ENCODE results near the gene SLC39A7. TPM values are rescaled to one million over a fixed set of nuclear protein-coding genes. Genes with fewer than 3 reads are reported as not detected.
"Not testable (repeated sequence)": the region's sequence is repeated elsewhere in the genome, so short reads cannot be mapped to it uniquely, and the experiment has no call there.

The SLC39A7 gene
- total RNA-seq, 2 experiments from 2014 or later, result 33.0 to 41.8 TPM

GRCh38 chr6:33216117-33216649 is 15.5 kb downstream of the SLC39A7 start:
- ChIA-PET CTCF (no interaction called here), POLR2A (no interaction called here)
- Mint-ChIP-seq H3K27ac (no peak overlapping the region), H3K4me3 (no peak overlapping the region), H3K9me3 (ENCODE audit: low read depth) (no peaks in the 10 kb centered on the region), H3K27me3 (peaks cover 35% of the 10 kb centered on the region), H3K4me1 (peaks cover 18% of the 10 kb centered on the region), H3K36me3 (ENCODE audit: low read depth) (peaks cover 5% of the 10 kb centered on the region)
- ATAC-seq (no peak), DNase-seq (no peak)
- intact Hi-C loops (cut with DNase I, micrococcal nuclease), result no loop called here

DNA sequence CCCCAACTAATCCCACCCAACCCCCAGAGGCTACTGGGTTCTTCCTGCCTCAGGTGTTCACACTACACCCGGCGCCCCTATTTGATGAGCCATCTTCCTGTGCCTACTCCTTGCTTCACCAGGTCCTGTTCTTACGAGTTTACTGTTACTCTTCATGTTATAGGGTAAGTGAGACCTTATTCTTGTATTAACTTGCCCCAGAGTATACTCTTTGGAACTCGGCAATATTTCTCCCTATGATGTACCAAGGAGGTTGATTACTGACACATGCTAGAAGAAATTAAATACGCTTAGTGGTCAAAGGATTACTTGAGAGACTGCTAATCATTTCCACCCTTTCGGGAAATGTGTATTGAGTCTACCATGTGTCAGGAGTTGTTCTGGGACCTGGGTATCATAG is 16.6 kb downstream of the SLC39A7 start:
- ChIA-PET CTCF (no interaction called here), POLR2A (no interaction called here)
- intact Hi-C loops (cut with DNase I, micrococcal nuclease), result no loop called here
- Mint-ChIP-seq H3K27ac (no peak overlapping the region), H3K27me3 (peaks cover 39% of the 10 kb centered on the region), H3K4me1 (peaks cover 18% of the 10 kb centered on the region), H3K36me3 (ENCODE audit: low read depth) (peaks cover 2% of the 10 kb centered on the region), H3K4me3 (no peak overlapping the region), H3K9me3 (ENCODE audit: low read depth) (no peaks in the 10 kb centered on the region)
- ATAC-seq, result no peak
- DNase-seq, result no peak

DNA sequence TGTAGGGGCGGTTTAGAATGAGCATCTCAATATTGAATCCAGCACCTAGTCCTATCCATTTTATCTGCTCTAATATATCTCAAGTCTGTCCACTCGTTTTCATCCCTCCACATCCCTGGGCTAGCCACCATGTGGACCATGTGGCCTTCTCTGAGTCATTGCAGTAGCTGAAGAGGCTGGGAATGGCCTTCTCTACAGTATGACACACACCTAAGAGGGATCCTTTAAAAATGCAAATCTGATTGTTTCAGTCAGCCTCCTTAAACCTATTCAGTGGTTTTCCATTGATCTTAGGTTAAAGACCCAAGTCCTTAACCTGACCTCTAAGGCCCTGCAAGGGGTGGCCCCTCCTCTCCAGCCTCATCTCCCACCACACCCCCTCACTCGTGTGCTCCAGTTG is 17.0 kb downstream of the SLC39A7 start:
- Mint-ChIP-seq H3K4me3 (no peak overlapping the region), H3K36me3 (ENCODE audit: low read depth) (no peaks in the 10 kb centered on the region), H3K27me3 (peaks cover 41% of the 10 kb centered on the region), H3K9me3 (ENCODE audit: low read depth) (no peaks in the 10 kb centered on the region), H3K4me1 (peaks cover 16% of the 10 kb centered on the region), H3K27ac (no peak overlapping the region)
- intact Hi-C loops (cut with DNase I, micrococcal nuclease), result no loop called here
- ChIA-PET POLR2A (no interaction called here), CTCF (no interaction called here)
- no peak for ATAC-seq
- DNase-seq, result no peak

DNA sequence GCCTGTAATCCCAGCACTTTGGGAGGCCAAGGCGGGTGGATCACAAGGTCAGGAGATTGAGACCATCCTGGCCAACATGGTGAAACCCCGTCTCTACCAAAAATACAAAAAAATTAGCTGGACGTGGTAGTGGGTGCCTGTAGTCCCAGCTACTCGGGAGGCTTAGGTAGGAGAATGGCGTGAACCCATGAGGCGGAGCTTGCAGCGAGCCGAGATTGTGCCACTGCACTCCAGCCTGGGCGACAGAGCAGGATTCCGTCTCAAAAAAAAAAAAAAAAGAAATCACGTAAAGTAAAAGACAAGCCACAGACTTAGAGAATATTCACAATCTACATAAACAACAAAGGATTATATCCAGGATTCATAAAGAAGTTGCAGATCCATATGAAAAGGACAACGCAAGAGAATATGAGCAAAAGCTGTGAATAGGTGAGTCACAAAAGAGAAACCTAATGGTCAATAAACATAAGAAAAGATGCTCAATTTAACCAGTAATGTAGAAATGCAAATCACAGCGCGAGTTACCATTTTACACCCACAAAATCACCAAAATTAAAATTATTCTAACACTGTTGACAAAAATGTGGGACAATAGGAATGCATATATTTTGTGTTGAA is 25.9 kb downstream of the SLC39A7 start:
- DNase-seq; intact Hi-C loops (cut with DNase I, micrococcal nuclease); H3K36me3 Mint-ChIP-seq (ENCODE audit: low read depth); H3K4me1 Mint-ChIP-seq; H3K27ac Mint-ChIP-seq; H3K9me3 Mint-ChIP-seq (ENCODE audit: low read depth); H3K4me3 Mint-ChIP-seq; ATAC-seq: not testable (repeated sequence)
- CTCF ChIA-PET, result interaction anchor here (0.6 to 1.0 kb wide), 4 partner anchors 8 to 66 kb away, joined by 3 to 4 read pairs (median 4); no protein-coding TSS in a partner anchor
- POLR2A ChIA-PET, result interaction anchor here (0.6 kb wide), 1 partner anchor 10 kb away, joined by 4 read pairs; no protein-coding TSS in a partner anchor
- H3K27me3 Mint-ChIP-seq, result peaks cover 22% of the 10 kb centered on the region

GRCh38 chr6:33235221-33235634 is 34.6 kb downstream of the SLC39A7 start:
- ATAC-seq (no peak), DNase-seq (no peak)
- Mint-ChIP-seq H3K36me3 (ENCODE audit: low read depth) (no peaks in the 10 kb centered on the region), H3K27ac (no peak overlapping the region), H3K9me3 (ENCODE audit: low read depth) (no peaks in the 10 kb centered on the region), H3K4me3 (no peak overlapping the region), H3K4me1 (no peaks in the 10 kb centered on the region), H3K27me3 (peaks cover 26% of the 10 kb centered on the region)
- POLR2A ChIA-PET, result no interaction called here
- CTCF ChIA-PET, result interaction anchor here (0.7 kb wide), 1 partner anchor 70 kb away, joined by 3 read pairs; no protein-coding TSS in a partner anchor
- intact Hi-C loops (cut with DNase I, micrococcal nuclease), result no loop called here

DNA sequence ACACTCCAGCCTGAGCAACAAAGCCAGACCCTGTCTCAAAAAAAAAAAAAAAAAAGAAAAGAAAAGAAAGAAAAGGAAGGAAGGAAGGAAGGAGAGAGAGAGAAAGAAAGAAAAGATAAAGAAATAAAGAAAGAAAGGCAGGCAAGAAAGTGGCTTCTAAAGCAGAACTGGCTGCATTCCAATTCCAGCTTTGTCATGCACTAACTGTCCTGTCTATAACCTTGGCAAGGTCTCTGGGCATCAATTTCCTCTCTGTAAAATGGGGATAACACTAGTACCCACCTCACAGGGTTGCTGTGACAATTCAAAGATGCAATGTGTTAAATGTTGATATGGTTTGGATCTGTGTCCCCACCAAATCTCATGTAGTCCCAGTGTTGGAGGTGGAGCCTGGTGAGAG is 35.7 kb downstream of the SLC39A7 start:
- peaks cover 26% of the 10 kb centered on the region for H3K27me3 Mint-ChIP-seq
- no peak for ATAC-seq
- POLR2A ChIA-PET, result interaction anchor here (0.6 kb wide), 1 partner anchor 10 kb away, joined by 4 read pairs; no protein-coding TSS in a partner anchor

DNA sequence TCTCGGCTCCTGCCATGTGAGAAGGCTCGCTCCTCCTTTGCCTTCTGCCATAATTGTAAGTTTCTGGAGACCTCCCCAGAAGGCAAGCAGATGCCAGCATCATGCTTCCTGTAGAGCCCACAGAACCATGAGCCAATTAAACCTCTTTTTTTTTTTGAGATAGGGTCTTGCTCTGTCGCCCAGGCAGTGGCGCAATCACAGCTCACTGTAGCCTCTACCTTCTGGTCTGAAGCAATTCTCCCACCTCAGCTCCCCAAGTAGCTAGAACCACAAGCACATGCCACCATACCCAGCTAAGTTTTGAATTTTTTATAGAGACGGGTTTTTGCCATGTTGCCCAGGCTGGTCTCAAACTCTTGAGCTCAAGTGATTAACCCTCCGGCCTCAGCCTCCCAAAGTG is 36.2 kb downstream of the SLC39A7 start:
- DNase-seq (no peak), ATAC-seq (no peak)
- intact Hi-C loops (cut with DNase I, micrococcal nuclease), result no loop called here
- CTCF ChIA-PET, result interaction anchor here (0.8 kb wide), 1 partner anchor 11 kb away, joined by 3 read pairs; no protein-coding TSS in a partner anchor
- no peak overlapping the region for H3K27ac Mint-ChIP-seq
- H3K27me3 Mint-ChIP-seq, result peaks cover 23% of the 10 kb centered on the region
- H3K36me3 Mint-ChIP-seq (ENCODE audit: low read depth), result no peaks in the 10 kb centered on the region
- no peaks in the 10 kb centered on the region for H3K9me3 Mint-ChIP-seq (ENCODE audit: low read depth)
- H3K4me1 Mint-ChIP-seq, result peaks cover 5% of the 10 kb centered on the region
- H3K4me3 Mint-ChIP-seq, result no peak overlapping the region
- POLR2A ChIA-PET, result interaction anchor here (0.6 kb wide), 1 partner anchor 11 kb away, joined by 4 read pairs; no protein-coding TSS in a partner anchor

More for the DNA sequence above, 35.7 kb downstream of the SLC39A7 start:
- peaks cover 3% of the 10 kb centered on the region for H3K4me1 Mint-ChIP-seq
- no peaks in the 10 kb centered on the region for H3K9me3 Mint-ChIP-seq (ENCODE audit: low read depth)
- no peak overlapping the region for H3K27ac Mint-ChIP-seq
- H3K36me3 Mint-ChIP-seq (ENCODE audit: low read depth), result no peaks in the 10 kb centered on the region
- intact Hi-C loops (cut with DNase I, micrococcal nuclease), result no loop called here
- DNase-seq, result no peak
- CTCF ChIA-PET, result interaction anchor here (0.5 to 0.8 kb wide), 4 partner anchors 10 to 98 kb away, joined by 3 to 6 read pairs (median 4); no protein-coding TSS in a partner anchor
- no peak overlapping the region for H3K4me3 Mint-ChIP-seq

DNA sequence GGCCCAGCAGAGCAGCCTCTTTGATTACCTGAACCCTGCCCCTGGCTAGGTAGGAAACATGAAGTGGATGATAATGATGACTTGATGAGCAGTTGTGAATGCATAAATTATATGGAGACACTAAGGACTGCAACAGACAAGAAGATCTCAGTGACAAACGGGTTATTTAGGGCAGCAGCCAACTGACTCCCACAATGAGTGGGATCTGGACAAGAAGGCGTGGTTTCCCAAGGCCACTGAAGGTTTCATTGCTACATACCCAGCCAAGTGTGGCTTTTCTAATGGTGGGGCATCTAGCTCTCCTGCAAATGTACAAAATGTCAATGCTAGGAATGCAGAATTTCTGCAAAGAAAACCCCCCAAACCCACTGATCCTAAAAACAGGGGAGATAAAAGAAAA is 37.1 kb downstream of the SLC39A7 start:
- ChIA-PET POLR2A (no interaction called here), CTCF (interaction anchor here (0.6 to 1.2 kb wide), 2 partner anchors 223 to 258 kb away, joined by 3 read pairs; no protein-coding TSS in a partner anchor)
- ATAC-seq (no peak), DNase-seq (no peak)
- Mint-ChIP-seq H3K27me3 (peaks cover 24% of the 10 kb centered on the region), H3K4me1 (peaks cover 11% of the 10 kb centered on the region), H3K9me3 (ENCODE audit: low read depth) (no peaks in the 10 kb centered on the region), H3K27ac (no peak overlapping the region), H3K36me3 (ENCODE audit: low read depth) (no peaks in the 10 kb centered on the region), H3K4me3 (no peak overlapping the region)
- intact Hi-C loops (cut with DNase I, micrococcal nuclease), result no loop called here

DNA sequence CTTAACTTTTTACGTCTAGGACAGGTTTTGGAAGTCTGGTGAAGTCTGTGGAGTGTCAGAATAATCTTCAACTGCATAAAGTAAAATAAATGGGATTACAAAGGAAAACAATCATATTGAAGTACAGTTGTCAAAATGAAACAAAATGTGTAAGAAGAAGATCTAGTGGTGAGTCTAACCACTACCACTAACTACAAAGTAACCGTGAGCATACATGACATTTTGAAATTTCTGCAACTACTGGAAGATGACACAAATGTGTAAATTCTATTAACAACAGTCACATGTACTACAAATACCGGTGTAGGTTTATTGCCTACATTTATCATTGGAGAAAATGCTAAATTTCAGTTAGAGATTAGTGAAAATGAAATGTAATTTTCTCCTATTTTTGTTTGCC is 41.3 kb downstream of the SLC39A7 start:
- ATAC-seq, result peak; percentile 94

DNA sequence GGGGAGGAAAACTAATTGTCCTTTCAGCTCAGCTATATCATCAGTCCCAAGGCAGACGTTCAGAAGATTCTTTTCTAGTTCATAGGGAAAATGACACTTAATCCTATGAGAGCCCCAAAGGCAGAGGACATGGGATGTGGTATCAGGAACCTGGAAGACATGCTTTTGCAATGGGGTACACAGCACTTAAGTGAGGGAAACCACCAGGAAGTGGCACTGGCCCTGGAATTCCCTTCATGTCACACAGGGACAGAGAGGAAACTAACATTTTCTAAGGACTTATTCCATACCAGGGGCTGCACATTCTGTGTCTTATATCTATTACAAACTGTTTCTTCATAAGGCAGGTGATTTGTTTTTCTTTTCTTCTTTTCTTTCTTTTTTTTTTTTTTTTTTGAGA is 42.8 kb downstream of the SLC39A7 start:
- intact Hi-C loops (cut with DNase I, micrococcal nuclease), result no loop called here
- H3K27ac Mint-ChIP-seq, result no peak overlapping the region
- peaks cover 17% of the 10 kb centered on the region for H3K4me1 Mint-ChIP-seq
- H3K36me3 Mint-ChIP-seq (ENCODE audit: low read depth), result no peaks in the 10 kb centered on the region
- H3K9me3 Mint-ChIP-seq (ENCODE audit: low read depth), result no peaks in the 10 kb centered on the region
- CTCF ChIA-PET, result interaction anchor here (0.7 to 1.6 kb wide), 4 partner anchors 46 to 311 kb away, joined by 3 to 6 read pairs (median 3); no protein-coding TSS in a partner anchor
- H3K27me3 Mint-ChIP-seq, result peaks cover 15% of the 10 kb centered on the region
- POLR2A ChIA-PET, result no interaction called here
- no peak for ATAC-seq
- H3K4me3 Mint-ChIP-seq, result no peak overlapping the region
- no peak for DNase-seq

More for the DNA sequence above, 41.3 kb downstream of the SLC39A7 start:
- no peaks in the 10 kb centered on the region for H3K36me3 Mint-ChIP-seq (ENCODE audit: low read depth)
- CTCF ChIA-PET, result no interaction called here
- POLR2A ChIA-PET, result no interaction called here
- DNase-seq, result no peak
- intact Hi-C loops (cut with DNase I, micrococcal nuclease), result loop anchor here in 1 of 2 experiments (1.0 kb wide), 2 partner anchors 37 to 45 kb away; no protein-coding TSS in a partner anchor
- H3K4me3 Mint-ChIP-seq, result peak overlapping the region; percentile 35
- H3K27me3 Mint-ChIP-seq, result peaks cover 19% of the 10 kb centered on the region
- peaks cover 11% of the 10 kb centered on the region for H3K4me1 Mint-ChIP-seq
- H3K27ac Mint-ChIP-seq, result no peak overlapping the region
- H3K9me3 Mint-ChIP-seq (ENCODE audit: low read depth), result no peaks in the 10 kb centered on the region

GRCh38 chr6:33247977-33248642 is 47.4 kb downstream of the SLC39A7 start:
- POLR2A ChIA-PET, result interaction anchor here (0.7 to 2.9 kb wide), 11 partner anchors 20 to 1053 kb away, joined by 3 to 19 read pairs (median 3); partner anchors contain the start of genes B3GALT4, HSD17B8, RPS18 and VPS52
- CTCF ChIA-PET, result interaction anchor here (0.5 to 8.3 kb wide), 42 partner anchors 9 to 283 kb away, joined by 3 to 77 read pairs (median 4); partner anchors contain the start of genes B3GALT4, HSD17B8, PFDN6 and RGL2
- no peaks in the 10 kb centered on the region for H3K9me3 Mint-ChIP-seq (ENCODE audit: low read depth)
- peak overlapping the region; percentile 91 for H3K4me3 Mint-ChIP-seq
- peak; percentile 96 for DNase-seq
- peak overlapping the region; percentile 96 for H3K27ac Mint-ChIP-seq
- peak; percentile 27 for ATAC-seq
- intact Hi-C loops (cut with DNase I, micrococcal nuclease), result loop anchor here (1.0 to 2.0 kb wide), 8 partner anchors 43 to 280 kb away; partner anchors contain the start of gene BRD2 (in 1 of the 2)
- H3K36me3 Mint-ChIP-seq (ENCODE audit: low read depth), result peaks cover 23% of the 10 kb centered on the region
- H3K27me3 Mint-ChIP-seq, result peaks cover 6% of the 10 kb centered on the region
- peaks cover 41% of the 10 kb centered on the region for H3K4me1 Mint-ChIP-seq

All from activated CD4-positive, alpha-beta T cell treated with anti-CD3 and anti-CD28 coated beads for 36 hours (primary cell).